DND-41 (cell line): Measurements from ENCODE around the gene PNPLA2.

Source experiments
- ATAC-seq: fragments of 200-7000 bp; cut with Tn5 transposase; 3 replicates; pipeline ENCODE4 v1.9.1; 2021; ENCODE audit warnings: low read depth; ENCODE audit not compliant: insufficient read depth
- DNase-seq: peaks from one replicate; pipeline ENCODE4 v3.0.0-alpha.2; 2020
- H2AFZ ChIP-seq: 2 replicates; pipeline ENCODE4 v1.6.0; 2012; ENCODE audit warnings: low read depth, low read length
- H3K27ac ChIP-seq: 2 replicates; pipeline ENCODE4 v1.5.1; 2012; ENCODE audit warnings: low read length, inconsistent platforms
- H3K27me3 ChIP-seq: fragments of 200-600 bp; sonication (generic); 2 replicates; pipeline ENCODE4 v1.6.0; 2012; ENCODE audit warnings: low read length, mild to moderate bottlenecking, inconsistent platforms; ENCODE audit not compliant: insufficient read depth, poor library complexity
- H3K36me3 ChIP-seq: 2 replicates; pipeline ENCODE4 v1.5.1; 2012; ENCODE audit warnings: low read length, inconsistent platforms; ENCODE audit not compliant: insufficient read depth
- H3K4me1 ChIP-seq: 2 replicates; pipeline ENCODE4 v1.5.1; 2012; ENCODE audit warnings: mild to moderate bottlenecking, low read length; ENCODE audit not compliant: insufficient read depth
- H3K4me2 ChIP-seq: 2 replicates; pipeline ENCODE4 v1.6.0; 2012; ENCODE audit warnings: mild to moderate bottlenecking, moderate library complexity, low read length, inconsistent platforms; ENCODE audit not compliant: insufficient read depth
- H3K4me3 ChIP-seq, 2 experiments: fragments of 200-600 bp in 1 of 2; shearing (Covaris generic) in 1 of 2; 2 replicates each; pipeline ENCODE4 v1.5.1; 2012 to 2016; ENCODE audit warnings: inconsistent platforms in 2 of 2, low read length in 2 of 2, mild to moderate bottlenecking in 2 of 2, low read depth in 1 of 2, moderate library complexity in 1 of 2
- H3K79me2 ChIP-seq: 2 replicates; pipeline ENCODE4 v1.6.0; 2012; ENCODE audit warnings: low read length, inconsistent platforms; ENCODE audit not compliant: insufficient read depth
- H3K9ac ChIP-seq: 2 replicates; pipeline ENCODE4 v1.6.0; 2012; ENCODE audit warnings: low read depth, mild to moderate bottlenecking, inconsistent platforms, low read length, moderate library complexity
- H3K9me3 ChIP-seq: 2 replicates; pipeline ENCODE4 v1.5.1; 2012; ENCODE audit warnings: low read length, moderate library complexity, mild to moderate bottlenecking, inconsistent platforms; ENCODE audit not compliant: insufficient read depth, severe bottlenecking
- H4K20me1 ChIP-seq: 2 replicates; pipeline ENCODE4 v1.6.0; 2012; ENCODE audit warnings: low read length; ENCODE audit not compliant: insufficient read depth
- EZH2 ChIP-seq: IDR thresholded peaks from 3 replicates; pipeline ENCODE4 v1.6.1; 2012; ENCODE audit warnings: borderline replicate concordance, low read depth, mild to moderate bottlenecking, moderate library complexity, low read length, inconsistent platforms; ENCODE audit not compliant: severe bottlenecking
- TF ChIP-seq, protein P1 (sequence below): IDR thresholded peaks from 2 replicates; pipeline ENCODE4 v1.5.1; 2012; ENCODE audit warnings: borderline replicate concordance, low read length, moderate library complexity, mild to moderate bottlenecking; ENCODE audit not compliant: poor library complexity, severe bottlenecking; ENCODE audit errors: extremely low read depth

The PNPLA2 gene

GRCh38 chr11:777288-778255, 41.1 kb upstream of the PNPLA2 start, which contains the start of gene GATD1:
Gene GATD1, minus strand, starts transcription at chr11:777487. Its CDS starts 25 bp downstream, at chr11:777462.
- peak; percentile 80 for ATAC-seq

GRCh38 chr11:778976-779954, 39.4 kb upstream of the PNPLA2 start:
- no peak for ATAC-seq

More at GRCh38 chr11:777288-778255, 41.1 kb upstream of the PNPLA2 start, which contains the start of gene GATD1:
- no peak for TF ChIP-seq EZH2
- TF ChIP-seq, protein P1, sequence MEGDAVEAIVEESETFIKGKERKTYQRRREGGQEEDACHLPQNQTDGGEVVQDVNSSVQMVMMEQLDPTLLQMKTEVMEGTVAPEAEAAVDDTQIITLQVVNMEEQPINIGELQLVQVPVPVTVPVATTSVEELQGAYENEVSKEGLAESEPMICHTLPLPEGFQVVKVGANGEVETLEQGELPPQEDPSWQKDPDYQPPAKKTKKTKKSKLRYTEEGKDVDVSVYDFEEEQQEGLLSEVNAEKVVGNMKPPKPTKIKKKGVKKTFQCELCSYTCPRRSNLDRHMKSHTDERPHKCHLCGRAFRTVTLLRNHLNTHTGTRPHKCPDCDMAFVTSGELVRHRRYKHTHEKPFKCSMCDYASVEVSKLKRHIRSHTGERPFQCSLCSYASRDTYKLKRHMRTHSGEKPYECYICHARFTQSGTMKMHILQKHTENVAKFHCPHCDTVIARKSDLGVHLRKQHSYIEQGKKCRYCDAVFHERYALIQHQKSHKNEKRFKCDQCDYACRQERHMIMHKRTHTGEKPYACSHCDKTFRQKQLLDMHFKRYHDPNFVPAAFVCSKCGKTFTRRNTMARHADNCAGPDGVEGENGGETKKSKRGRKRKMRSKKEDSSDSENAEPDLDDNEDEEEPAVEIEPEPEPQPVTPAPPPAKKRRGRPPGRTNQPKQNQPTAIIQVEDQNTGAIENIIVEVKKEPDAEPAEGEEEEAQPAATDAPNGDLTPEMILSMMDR: peak; percentile 6
- H3K4me2 ChIP-seq: peak within 1 kb of the TSS; percentile 89
- peaks cover 71% of the 10 kb centered on the region for H3K79me2 ChIP-seq
- peaks cover 59% of the 10 kb centered on the region for H4K20me1 ChIP-seq
- peak within 1 kb of the TSS; percentile 87 for H3K27ac ChIP-seq
- peak within 1 kb of the TSS; percentile 97 for H3K9ac ChIP-seq
- peak; percentile 93 for DNase-seq
- H2AFZ ChIP-seq: peak within 1 kb of the TSS; percentile 97
- H3K9me3 ChIP-seq: no peaks in the 10 kb centered on the region
- H3K4me3 ChIP-seq: peak within 1 kb of the TSS; percentile 88 to 92
- no peaks in the 10 kb centered on the region for H3K27me3 ChIP-seq
- peaks cover 47% of the 10 kb centered on the region for H3K36me3 ChIP-seq
- peaks cover 48% of the 10 kb centered on the region for H3K4me1 ChIP-seq

DNA sequence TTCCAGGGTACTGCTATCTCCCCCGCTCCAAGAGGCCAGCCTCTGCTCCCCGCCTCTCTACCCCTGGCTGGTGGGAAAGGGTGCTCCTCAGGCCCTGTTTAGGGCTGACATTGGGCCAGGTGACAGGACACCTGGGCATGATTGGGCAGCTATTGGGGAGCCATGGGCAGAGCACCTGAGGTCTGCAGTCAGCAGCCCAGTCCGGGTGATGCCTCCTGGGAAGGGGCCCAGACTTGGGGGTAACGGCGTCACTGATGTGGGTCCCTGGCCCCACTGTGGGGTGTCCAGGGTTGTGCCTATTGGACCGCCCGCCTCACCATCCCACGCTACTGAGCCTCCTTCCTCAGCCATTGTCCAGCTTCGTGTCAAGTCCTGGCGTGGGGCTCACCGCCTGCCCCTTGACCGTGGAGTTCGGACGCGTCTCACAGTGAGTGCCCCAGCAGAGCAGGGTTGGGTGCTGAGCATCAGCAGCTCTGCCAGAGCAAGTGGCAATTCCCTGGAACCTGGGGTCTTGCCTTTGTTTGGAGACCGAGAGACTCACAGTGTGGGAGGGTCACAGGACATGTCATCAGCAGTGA, 38.7 kb upstream of the PNPLA2 start:
- no peak for TF ChIP-seq EZH2
- TF ChIP-seq, protein P1: no peak
- ATAC-seq (no peak), DNase-seq (no peak)
- H3K4me3 ChIP-seq: no peak overlapping the region
- H3K4me2 ChIP-seq: peak overlapping the region; percentile 20; the same call in 1 of the 2 replicates
- peaks cover 43% of the 10 kb centered on the region for H4K20me1 ChIP-seq
- peaks cover 48% of the 10 kb centered on the region for H3K79me2 ChIP-seq
- H3K36me3 ChIP-seq: peaks cover 32% of the 10 kb centered on the region
- peaks cover 43% of the 10 kb centered on the region for H3K4me1 ChIP-seq
- no peaks in the 10 kb centered on the region for H3K27me3 ChIP-seq
- no peaks in the 10 kb centered on the region for H3K9me3 ChIP-seq
- H3K27ac ChIP-seq: no peak overlapping the region
- H3K9ac ChIP-seq: peak overlapping the region; percentile 17; the same call in 1 of the 2 replicates
- H2AFZ ChIP-seq: no peak overlapping the region

More at GRCh38 chr11:778976-779954, 39.4 kb upstream of the PNPLA2 start:
- no peaks in the 10 kb centered on the region for H3K9me3 ChIP-seq
- H3K4me1 ChIP-seq: peaks cover 48% of the 10 kb centered on the region
- H3K4me3 ChIP-seq: no peak overlapping the region
- TF ChIP-seq, protein P1: no peak
- no peak for TF ChIP-seq EZH2
- H3K27me3 ChIP-seq: no peaks in the 10 kb centered on the region
- peaks cover 47% of the 10 kb centered on the region for H4K20me1 ChIP-seq
- no peak for DNase-seq
- peaks cover 36% of the 10 kb centered on the region for H3K36me3 ChIP-seq
- H3K4me2 ChIP-seq: peak overlapping the region; percentile 89
- H2AFZ ChIP-seq: no peak overlapping the region
- peaks cover 54% of the 10 kb centered on the region for H3K79me2 ChIP-seq
- H3K27ac ChIP-seq: no peak overlapping the region
- H3K9ac ChIP-seq: peak overlapping the region; percentile 97; the same call in 1 of the 2 replicates
